GM23338 (cell line): ENCODE results near the gene OGN. TPM values are rescaled to one million over a fixed set of nuclear protein-coding genes. Genes with fewer than 3 reads are reported as not detected.

Source experiments
- ATAC-seq: fragments of 200-7000 bp; cut with Tn5 transposase; 3 replicates; pipeline ENCODE4 v1.9.1; 2020
- DNase-seq: peaks from one replicate; pipeline ENCODE4 v3.0.0-alpha.2; 2015; ENCODE audit warnings: low spot score
- H2AFZ ChIP-seq: fragments of 200-600 bp; sonication (generic); 2 replicates; pipeline ENCODE4 v1.8.0; 2016; ENCODE audit warnings: antibody characterized with exemption, mild to moderate bottlenecking, moderate library complexity
- H3F3A ChIP-seq: fragments of 200-600 bp; sonication (generic); replicated peaks from 2 replicates; pipeline ENCODE4 v1.8.0; 2017; ENCODE audit warnings: antibody characterized with exemption, mixed run types, low read depth
- H3K27ac ChIP-seq: fragments of 200-600 bp; sonication (generic); 2 replicates; pipeline ENCODE4 v1.6.1; 2016; ENCODE audit warnings: low read depth
- H3K27me3 ChIP-seq: fragments of 200-600 bp; sonication (generic); 2 replicates; pipeline ENCODE4 v1.8.0; 2016; ENCODE audit warnings: mild to moderate bottlenecking, mixed run types, moderate library complexity; ENCODE audit not compliant: insufficient read depth
- H3K36me3 ChIP-seq: fragments of 200-600 bp; sonication (generic); 2 replicates; pipeline ENCODE4 v1.8.0; 2016; ENCODE audit warnings: mild to moderate bottlenecking; ENCODE audit not compliant: insufficient read depth
- H3K4me1 ChIP-seq: fragments of 200-600 bp; sonication (generic); 2 replicates; pipeline ENCODE4 v1.8.0; 2016; ENCODE audit warnings: mild to moderate bottlenecking, moderate library complexity; ENCODE audit not compliant: insufficient read depth
- H3K4me2 ChIP-seq: fragments of 200-600 bp; sonication (generic); 2 replicates; pipeline ENCODE4 v1.7.1; 2017; ENCODE audit warnings: mixed run types
- H3K4me3 ChIP-seq: fragments of 200-600 bp; sonication (generic); 2 replicates; pipeline ENCODE4 v1.6.1; 2016; ENCODE audit warnings: mixed run types
- H3K79me2 ChIP-seq: fragments of 200-600 bp; sonication (generic); replicated peaks from 2 replicates; pipeline ENCODE4 v1.8.0; 2017; ENCODE audit warnings: mild to moderate bottlenecking; ENCODE audit not compliant: insufficient read depth
- H3K9me2 ChIP-seq: fragments of 200-600 bp; sonication (generic); 2 replicates; pipeline ENCODE4 v1.8.0; 2017; ENCODE audit not compliant: insufficient read depth
- H4K20me1 ChIP-seq: fragments of 200-600 bp; sonication (generic); replicated peaks from 2 replicates; pipeline ENCODE4 v1.8.0; 2017; ENCODE audit warnings: mild to moderate bottlenecking; ENCODE audit not compliant: insufficient read depth
- H3K27ac Mint-ChIP-seq: 2 replicates; pipeline ENCODE4 v1.8.0; 2020; ENCODE audit warnings: inconsistent platforms, mild to moderate bottlenecking, moderate library complexity, mixed read lengths
- H3K27me3 Mint-ChIP-seq: 3 replicates; pipeline ENCODE4 v1.8.0; 2022; ENCODE audit warnings: low read depth, mild to moderate bottlenecking, moderate library complexity, mixed read lengths, inconsistent platforms; ENCODE audit not compliant: insufficient read depth, poor library complexity
- H3K36me3 Mint-ChIP-seq: 3 replicates; pipeline ENCODE4 v1.8.0; 2021; ENCODE audit warnings: low read depth, mild to moderate bottlenecking, inconsistent platforms, moderate library complexity, mixed read lengths
- H3K4me1 Mint-ChIP-seq: 3 replicates; pipeline ENCODE4 v1.8.0; 2020; ENCODE audit warnings: mild to moderate bottlenecking, inconsistent platforms, mixed read lengths
- H3K4me3 Mint-ChIP-seq: 3 replicates; pipeline ENCODE4 v1.8.0; 2021; ENCODE audit warnings: moderate library complexity, mild to moderate bottlenecking, inconsistent platforms, mixed read lengths
- H3K9me3 Mint-ChIP-seq: 3 replicates; pipeline ENCODE4 v1.8.0; 2020; ENCODE audit warnings: moderate library complexity, mild to moderate bottlenecking, inconsistent platforms, mixed read lengths
- CREB1 ChIP-seq: fragments of 250-450 bp; sonication (Bioruptor Pico); IDR thresholded peaks from 2 replicates; pipeline ENCODE4 v1.5.0; 2020; ENCODE audit warnings: low read depth, mild to moderate bottlenecking, moderate library complexity
- ETS1 ChIP-seq: IDR thresholded peaks from 2 replicates; pipeline ENCODE4 v1.6.1; 2016; ENCODE audit warnings: antibody characterized with exemption
- EZH2 ChIP-seq: fragments of 200-600 bp; sonication (generic); IDR thresholded peaks from one replicate; pipeline ENCODE4 v1.8.0; 2017; ENCODE audit warnings: antibody characterized with exemption, mild to moderate bottlenecking, low read depth; ENCODE audit not compliant: unreplicated experiment
- EZH2phosphoT487 ChIP-seq: fragments of 200-600 bp; sonication (generic); IDR thresholded peaks from one replicate; pipeline ENCODE4 v1.8.1; 2018; ENCODE audit warnings: antibody characterized with exemption; ENCODE audit not compliant: unreplicated experiment
- JUNB ChIP-seq: IDR thresholded peaks from one replicate; pipeline ENCODE4 v1.6.1; 2016; ENCODE audit warnings: antibody characterized with exemption; ENCODE audit not compliant: unreplicated experiment
- NANOG ChIP-seq: IDR thresholded peaks from 2 replicates; pipeline ENCODE4 v1.6.1; 2016; ENCODE audit warnings: antibody characterized with exemption, borderline replicate concordance
- POLR2AphosphoS5 ChIP-seq: IDR thresholded peaks from 2 replicates; pipeline ENCODE4 v1.6.1; 2016; ENCODE audit warnings: antibody characterized with exemption, low read depth
- REST ChIP-seq: IDR thresholded peaks from one replicate; pipeline ENCODE4 v1.6.1; 2018; ENCODE audit warnings: antibody characterized with exemption; ENCODE audit not compliant: unreplicated experiment
- STAT1 ChIP-seq: IDR thresholded peaks from one replicate; pipeline ENCODE4 v1.6.1; 2016; ENCODE audit warnings: antibody characterized with exemption; ENCODE audit not compliant: unreplicated experiment
- ZNF114 ChIP-seq: fragments of 250-450 bp; sonication (Bioruptor Pico); IDR thresholded peaks from 2 replicates; pipeline ENCODE4 v1.5.0; 2020; ENCODE audit warnings: mild to moderate bottlenecking, moderate library complexity
- ZNF331 ChIP-seq: fragments of 250-450 bp; sonication (Bioruptor Pico); IDR thresholded peaks from 2 replicates; pipeline ENCODE4 v1.5.0; 2020; ENCODE audit warnings: low read depth, mild to moderate bottlenecking, moderate library complexity
- polyA plus RNA-seq: library from polyadenylated mRNA; unstranded; fragments of >200 nt; fragmentation: Nextera tagmentation; extraction: Ambion mirVana; gene quantifications from 2 replicates; pipeline ENCODE4 v1.2.1, GENCODE V29; 2016
- total RNA-seq: library from RNA; depleted of rRNA; stranded (reverse); fragments of >200 nt; shearing (Covaris generic); gene quantifications from 2 replicates; pipeline ENCODE4 v1.2.3, GENCODE V29; 2014
- TF ChIP-seq, protein P1 (sequence below): fragments of 250-450 bp; sonication (Bioruptor Pico); IDR thresholded peaks from 2 replicates; pipeline ENCODE4 v1.5.0; 2020; ENCODE audit warnings: mild to moderate bottlenecking, moderate library complexity
- TF ChIP-seq, protein P2 (sequence below), 2 experiments: fragments of 200-600 bp in 1 of 2; sonication (generic) in 1 of 2; conservative IDR thresholded peaks; 2 replicates each; pipeline versions ENCODE4 v1.5.1 to v1.6.1; 2016 to 2017; ENCODE audit warnings: antibody characterized with exemption in 2 of 2, low read depth in 2 of 2, mild to moderate bottlenecking in 2 of 2, moderate library complexity in 1 of 2

Gene OGN
- total and polyA plus RNA-seq, 2 experiments from 2014 or later, result 2.5 TPM; not detected in 1

DNA sequence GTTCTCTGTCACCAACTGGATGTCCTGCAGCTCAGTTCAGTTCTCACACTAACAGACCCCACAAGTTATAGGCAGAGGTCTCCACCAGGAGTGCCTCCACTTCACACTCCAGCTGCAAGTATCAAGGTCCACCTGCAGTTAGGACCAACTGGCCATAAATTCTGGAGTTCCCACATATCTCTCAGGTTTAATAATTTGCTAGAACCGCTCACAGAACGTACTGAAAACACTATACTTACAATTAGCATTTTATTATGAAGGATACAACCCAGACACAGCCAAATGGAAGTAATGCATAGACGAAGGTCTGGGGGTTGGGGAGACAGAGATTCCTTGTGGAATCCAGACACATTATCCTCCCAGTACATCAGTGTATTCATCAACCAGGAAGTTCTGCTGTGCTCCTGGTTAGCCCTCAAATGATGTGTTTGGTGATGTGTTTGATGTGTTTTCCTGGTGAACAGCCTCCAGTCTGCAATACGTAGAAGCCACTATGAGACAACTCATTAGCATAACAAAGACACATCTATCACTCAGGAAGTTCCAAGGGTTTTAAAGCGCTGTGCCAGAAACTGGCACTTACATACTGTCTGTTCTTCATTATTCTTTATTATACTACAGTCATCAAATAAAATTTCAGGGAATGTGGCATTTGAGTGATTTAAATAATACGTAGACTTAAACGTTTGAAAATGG is 25.4 kb downstream of the OGN start:
- H3K27me3 ChIP-seq, result no peaks in the 10 kb centered on the region
- TF ChIP-seq JUNB (no peak), EZH2 (no peak), ZNF331 (CRISPR knock-in tag) (no peak), EZH2phosphoT487 (no peak), STAT1 (no peak), POLR2AphosphoS5 (no peak), REST (no peak), ZNF114 (no peak), ETS1 (no peak), NANOG (no peak), CREB1 (CRISPR knock-in tag) (no peak)
- TF ChIP-seq, protein P1, sequence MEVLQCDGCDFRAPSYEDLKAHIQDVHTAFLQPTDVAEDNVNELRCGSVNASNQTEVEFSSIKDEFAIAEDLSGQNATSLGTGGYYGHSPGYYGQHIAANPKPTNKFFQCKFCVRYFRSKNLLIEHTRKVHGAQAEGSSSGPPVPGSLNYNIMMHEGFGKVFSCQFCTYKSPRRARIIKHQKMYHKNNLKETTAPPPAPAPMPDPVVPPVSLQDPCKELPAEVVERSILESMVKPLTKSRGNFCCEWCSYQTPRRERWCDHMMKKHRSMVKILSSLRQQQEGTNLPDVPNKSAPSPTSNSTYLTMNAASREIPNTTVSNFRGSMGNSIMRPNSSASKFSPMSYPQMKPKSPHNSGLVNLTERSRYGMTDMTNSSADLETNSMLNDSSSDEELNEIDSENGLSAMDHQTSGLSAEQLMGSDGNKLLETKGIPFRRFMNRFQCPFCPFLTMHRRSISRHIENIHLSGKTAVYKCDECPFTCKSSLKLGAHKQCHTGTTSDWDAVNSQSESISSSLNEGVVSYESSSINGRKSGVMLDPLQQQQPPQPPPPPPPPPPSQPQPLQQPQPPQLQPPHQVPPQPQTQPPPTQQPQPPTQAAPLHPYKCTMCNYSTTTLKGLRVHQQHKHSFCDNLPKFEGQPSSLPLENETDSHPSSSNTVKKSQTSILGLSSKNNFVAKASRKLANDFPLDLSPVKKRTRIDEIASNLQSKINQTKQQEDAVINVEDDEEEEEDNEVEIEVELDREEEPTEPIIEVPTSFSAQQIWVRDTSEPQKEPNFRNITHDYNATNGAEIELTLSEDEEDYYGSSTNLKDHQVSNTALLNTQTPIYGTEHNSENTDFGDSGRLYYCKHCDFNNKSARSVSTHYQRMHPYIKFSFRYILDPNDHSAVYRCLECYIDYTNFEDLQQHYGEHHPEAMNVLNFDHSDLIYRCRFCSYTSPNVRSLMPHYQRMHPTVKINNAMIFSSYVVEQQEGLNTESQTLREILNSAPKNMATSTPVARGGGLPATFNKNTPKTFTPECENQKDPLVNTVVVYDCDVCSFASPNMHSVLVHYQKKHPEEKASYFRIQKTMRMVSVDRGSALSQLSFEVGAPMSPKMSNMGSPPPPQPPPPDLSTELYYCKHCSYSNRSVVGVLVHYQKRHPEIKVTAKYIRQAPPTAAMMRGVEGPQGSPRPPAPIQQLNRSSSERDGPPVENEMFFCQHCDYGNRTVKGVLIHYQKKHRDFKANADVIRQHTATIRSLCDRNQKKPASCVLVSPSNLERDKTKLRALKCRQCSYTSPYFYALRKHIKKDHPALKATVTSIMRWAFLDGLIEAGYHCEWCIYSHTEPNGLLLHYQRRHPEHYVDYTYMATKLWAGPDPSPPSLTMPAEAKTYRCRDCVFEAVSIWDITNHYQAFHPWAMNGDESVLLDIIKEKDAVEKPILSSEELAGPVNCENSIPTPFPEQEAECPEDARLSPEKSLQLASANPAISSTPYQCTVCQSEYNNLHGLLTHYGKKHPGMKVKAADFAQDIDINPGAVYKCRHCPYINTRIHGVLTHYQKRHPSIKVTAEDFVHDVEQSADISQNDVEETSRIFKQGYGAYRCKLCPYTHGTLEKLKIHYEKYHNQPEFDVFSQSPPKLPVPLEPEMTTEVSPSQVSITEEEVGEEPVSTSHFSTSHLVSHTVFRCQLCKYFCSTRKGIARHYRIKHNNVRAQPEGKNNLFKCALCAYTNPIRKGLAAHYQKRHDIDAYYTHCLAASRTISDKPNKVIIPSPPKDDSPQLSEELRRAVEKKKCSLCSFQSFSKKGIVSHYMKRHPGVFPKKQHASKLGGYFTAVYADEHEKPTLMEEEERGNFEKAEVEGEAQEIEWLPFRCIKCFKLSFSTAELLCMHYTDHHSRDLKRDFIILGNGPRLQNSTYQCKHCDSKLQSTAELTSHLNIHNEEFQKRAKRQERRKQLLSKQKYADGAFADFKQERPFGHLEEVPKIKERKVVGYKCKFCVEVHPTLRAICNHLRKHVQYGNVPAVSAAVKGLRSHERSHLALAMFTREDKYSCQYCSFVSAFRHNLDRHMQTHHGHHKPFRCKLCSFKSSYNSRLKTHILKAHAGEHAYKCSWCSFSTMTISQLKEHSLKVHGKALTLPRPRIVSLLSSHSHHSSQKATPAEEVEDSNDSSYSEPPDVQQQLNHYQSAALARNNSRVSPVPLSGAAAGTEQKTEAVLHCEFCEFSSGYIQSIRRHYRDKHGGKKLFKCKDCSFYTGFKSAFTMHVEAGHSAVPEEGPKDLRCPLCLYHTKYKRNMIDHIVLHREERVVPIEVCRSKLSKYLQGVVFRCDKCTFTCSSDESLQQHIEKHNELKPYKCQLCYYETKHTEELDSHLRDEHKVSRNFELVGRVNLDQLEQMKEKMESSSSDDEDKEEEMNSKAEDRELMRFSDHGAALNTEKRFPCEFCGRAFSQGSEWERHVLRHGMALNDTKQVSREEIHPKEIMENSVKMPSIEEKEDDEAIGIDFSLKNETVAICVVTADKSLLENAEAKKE (CRISPR knock-in tag), result no peak
- TF ChIP-seq, protein P2, sequence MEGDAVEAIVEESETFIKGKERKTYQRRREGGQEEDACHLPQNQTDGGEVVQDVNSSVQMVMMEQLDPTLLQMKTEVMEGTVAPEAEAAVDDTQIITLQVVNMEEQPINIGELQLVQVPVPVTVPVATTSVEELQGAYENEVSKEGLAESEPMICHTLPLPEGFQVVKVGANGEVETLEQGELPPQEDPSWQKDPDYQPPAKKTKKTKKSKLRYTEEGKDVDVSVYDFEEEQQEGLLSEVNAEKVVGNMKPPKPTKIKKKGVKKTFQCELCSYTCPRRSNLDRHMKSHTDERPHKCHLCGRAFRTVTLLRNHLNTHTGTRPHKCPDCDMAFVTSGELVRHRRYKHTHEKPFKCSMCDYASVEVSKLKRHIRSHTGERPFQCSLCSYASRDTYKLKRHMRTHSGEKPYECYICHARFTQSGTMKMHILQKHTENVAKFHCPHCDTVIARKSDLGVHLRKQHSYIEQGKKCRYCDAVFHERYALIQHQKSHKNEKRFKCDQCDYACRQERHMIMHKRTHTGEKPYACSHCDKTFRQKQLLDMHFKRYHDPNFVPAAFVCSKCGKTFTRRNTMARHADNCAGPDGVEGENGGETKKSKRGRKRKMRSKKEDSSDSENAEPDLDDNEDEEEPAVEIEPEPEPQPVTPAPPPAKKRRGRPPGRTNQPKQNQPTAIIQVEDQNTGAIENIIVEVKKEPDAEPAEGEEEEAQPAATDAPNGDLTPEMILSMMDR (conservative IDR thresholded peaks at IDR 0.05; ENCODE audit: low read depth in 2 of 2), result no peak
- no peak overlapping the region for H3K27ac ChIP-seq
- H3K4me2 ChIP-seq, result peak overlapping the region; percentile 17; the same call in 1 of the 2 replicates
- DNase-seq, result peak; percentile 42
- no peak; the same call in 2 of the 3 replicates for ATAC-seq
- Mint-ChIP-seq H3K4me3 (no peak overlapping the region), H3K4me1 (peaks cover 40% of the 10 kb centered on the region), H3K9me3 (no peaks in the 10 kb centered on the region; the same call in 1 of the 3 replicates), H3K27ac (peak overlapping the region; percentile 46; the same call in 1 of the 2 replicates), H3K27me3 (peaks cover 2% of the 10 kb centered on the region), H3K36me3 (peaks cover 1% of the 10 kb centered on the region; the same call in 1 of the 3 replicates)
- H3K79me2 ChIP-seq, result no peaks in the 10 kb centered on the region
- no peaks in the 10 kb centered on the region for H3K36me3 ChIP-seq
- no peaks in the 10 kb centered on the region for H4K20me1 ChIP-seq
- H2AFZ ChIP-seq, result no peak overlapping the region
- no peaks in the 10 kb centered on the region for H3K9me2 ChIP-seq
- peaks cover 48% of the 10 kb centered on the region for H3K4me1 ChIP-seq
- no peaks in the 10 kb centered on the region for H3F3A ChIP-seq
- H3K4me3 ChIP-seq, result no peak overlapping the region
